ENCODE data around the gene PRRG2.

The PRRG2 gene

DNA sequence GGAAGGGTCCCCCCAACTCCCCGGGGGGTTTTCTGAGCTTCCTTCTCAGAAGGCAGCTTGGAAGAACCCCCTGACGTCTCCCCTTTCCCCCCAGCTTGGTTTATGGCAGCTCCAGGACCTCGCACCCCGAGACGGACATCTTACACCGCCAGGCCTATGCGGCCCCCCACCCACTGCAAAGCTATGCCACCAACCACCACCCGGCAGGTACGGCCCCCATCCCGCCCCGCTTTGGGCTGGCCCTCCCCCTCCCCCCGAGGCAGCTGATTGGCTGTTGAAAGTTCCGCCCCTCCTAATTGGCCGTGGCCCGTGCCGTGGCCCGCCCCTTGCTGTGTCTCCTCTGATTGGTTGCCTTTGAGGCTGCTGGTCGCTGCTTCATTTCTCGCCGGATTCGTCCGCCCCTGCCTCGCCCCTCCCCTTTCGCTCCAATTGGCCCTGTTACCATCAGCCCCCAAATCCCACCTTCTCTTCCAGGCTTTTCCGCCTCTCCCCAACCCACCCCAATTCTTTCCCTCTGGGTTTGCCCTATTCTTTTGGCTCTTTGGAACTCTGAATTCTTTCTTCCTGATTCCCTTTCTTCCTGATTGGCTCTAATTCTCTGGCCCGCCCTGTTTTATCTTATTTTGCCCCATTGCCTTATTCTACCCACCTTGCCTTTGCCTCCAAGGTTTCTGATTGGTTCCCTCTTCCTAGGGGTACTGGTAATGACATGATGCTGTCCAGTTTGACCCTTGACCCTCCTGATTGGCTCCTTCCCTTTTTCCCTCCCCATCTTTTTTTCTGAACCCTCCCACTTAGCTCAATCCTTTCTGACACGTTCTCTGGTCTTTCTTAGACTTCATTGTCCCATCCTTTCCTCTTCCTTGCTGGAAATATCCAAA lies 12.4 kb downstream of the PRRG2 start (continued):
- TF ChIP-seq TSHZ1 (tag by site-specific recombination; IDR thresholded peaks at IDR 0.05; ENCODE audit: borderline replicate concordance) (no peak), ZNF366 (tag by site-specific recombination; conservative IDR thresholded peaks at IDR 0.05) (peak; percentile 72), ZNF112 (tag by site-specific recombination; IDR thresholded peaks at IDR 0.05) (no peak), BCL11B (tag by site-specific recombination; IDR thresholded peaks at IDR 0.05; ENCODE audit: low read depth) (peak; percentile 85), ZEB2 (tag by site-specific recombination; IDR thresholded peaks at IDR 0.05) (no peak), ZFP37 (tag by site-specific recombination; IDR thresholded peaks at IDR 0.05) (0 out of 2 replicates have a peak, but pooled peaks have one; percentile 22), SP2 (tag by site-specific recombination; IDR thresholded peaks at IDR 0.05) (peak; percentile 96), ZFHX2 (tag by site-specific recombination; conservative IDR thresholded peaks at IDR 0.05) (0 out of 2 replicates have a peak, but pooled peaks have one; percentile 39), ZNF221 (tag by site-specific recombination; IDR thresholded peaks at IDR 0.05; ENCODE audit: borderline replicate concordance) (no peak), ZNF48 (tag by site-specific recombination; IDR thresholded peaks at IDR 0.05) (no peak), INSM2 (tag by site-specific recombination; IDR thresholded peaks at IDR 0.05) (no peak), ZNF138 (tag by site-specific recombination; IDR thresholded peaks at IDR 0.05; ENCODE audit: borderline replicate concordance) (no peak)

GRCh38 chr19:49594157-49594992 lies 13.3 kb downstream of the PRRG2 start:
- ChIA-PET POLR2A (interaction anchor here (1.2 to 7.1 kb wide), 4 partner anchors 15 to 143 kb away, joined by 3 to 124 read pairs (median 60); partner anchors contain the start of genes NOSIP, PIH1D1, PRRG2 and RRAS), CTCF (interaction anchor here (0.6 to 0.7 kb wide), 2 partner anchors 24 to 25 kb away, joined by 3 to 5 read pairs; no protein-coding TSS in a partner anchor)
- H3K4me1 ChIP-seq (ENCODE audit: control insufficient read depth, insufficient read depth, low read length) = peaks cover 7% of the 10 kb centered on the region
- peak overlapping the region; percentile 21 for H3K27ac ChIP-seq (ENCODE audit: extremely low read depth, low read depth, low read length)
- H3K4me3 ChIP-seq (ENCODE audit: low read depth, low read length) = no peak overlapping the region
- no peaks in the 10 kb centered on the region for H3K9me3 ChIP-seq (ENCODE audit: control insufficient read depth, insufficient read depth, low read depth, low read length)
- 0 out of 2 replicates have a peak, but pooled peaks have one; percentile 9 for TF ChIP-seq ZNF366 (tag by site-specific recombination; conservative IDR thresholded peaks at IDR 0.05)
- TF ChIP-seq ZNF501 (tag by site-specific recombination; IDR thresholded peaks at IDR 0.05) = no peak
- no peak for TF ChIP-seq ZNF138 (tag by site-specific recombination; IDR thresholded peaks at IDR 0.05; ENCODE audit: borderline replicate concordance)
- TF ChIP-seq ZNF266 (tag by site-specific recombination; IDR thresholded peaks at IDR 0.05; ENCODE audit: low read depth) = 0 out of 2 replicates have a peak, but pooled peaks have one; percentile 16
- TF ChIP-seq PRDM1 (tag by site-specific recombination; IDR thresholded peaks at IDR 0.05) = peak; percentile 51; the same call in 1 of the 2 replicates
- no peak for TF ChIP-seq SP3 (tag by site-specific recombination; IDR thresholded peaks at IDR 0.05)
- peaks cover 33 to 49% of the 10 kb centered on the region in 2 experiments for H3K36me3 ChIP-seq (ENCODE audit: control insufficient read depth in 2 of 2, insufficient read depth in 1 of 2, low read length in 2 of 2)

All from HEK293 (cell line).